Fibroblast of lung (primary cell): ENCODE results near the gene OR2S2. TPM values are rescaled to one million over a fixed set of nuclear protein-coding genes. Genes with fewer than 3 reads are reported as not detected.

Experiments used
- DNase-seq, 2 donors: peaks; one replicate each; pipeline versions ENCODE4 v3.0.0 to v3.0.0-alpha.2; 2010; ENCODE audit warnings: low read depth in 2 of 2
- H2AFZ ChIP-seq: 2 replicates; pipeline ENCODE4 v1.5.1; 2012; ENCODE audit warnings: low read length, control low read depth, inconsistent platforms
- H3K27ac ChIP-seq: 2 replicates; pipeline ENCODE4 v1.5.1; 2011; ENCODE audit warnings: low read length, control low read depth; ENCODE audit not compliant: insufficient read depth
- H3K27me3 ChIP-seq: 2 replicates; pipeline ENCODE4 v1.5.1; 2011; ENCODE audit warnings: mild to moderate bottlenecking, low read length; ENCODE audit not compliant: control insufficient read depth, insufficient read depth
- H3K36me3 ChIP-seq: 2 replicates; pipeline ENCODE4 v1.5.1; 2011; ENCODE audit warnings: low read length; ENCODE audit not compliant: control insufficient read depth, insufficient read depth
- H3K4me1 ChIP-seq: 2 replicates; pipeline ENCODE4 v1.5.1; 2011; ENCODE audit warnings: low read length; ENCODE audit not compliant: control insufficient read depth, insufficient read depth; ENCODE audit errors: extremely low read depth
- H3K4me2 ChIP-seq: 2 replicates; pipeline ENCODE4 v1.5.1; 2011; ENCODE audit warnings: low read length, control low read depth; ENCODE audit not compliant: insufficient read depth; ENCODE audit errors: extremely low read depth
- H3K4me3 ChIP-seq, 4 experiments: fragments of 200-600 bp in 1 of 4; sonication (generic) in 1 of 4; replicated peaks in 1 of 4; 2 replicates each; pipeline ENCODE4 v1.5.1; 2011 to 2016; ENCODE audit warnings: low read length in 4 of 4, low read depth in 3 of 4, mild to moderate bottlenecking in 3 of 4, control low read depth in 2 of 4, inconsistent platforms in 1 of 4, mixed read lengths in 1 of 4; ENCODE audit not compliant: insufficient read depth in 1 of 4; ENCODE audit errors: control extremely low read depth in 1 of 4
- H3K79me2 ChIP-seq: 2 replicates; pipeline ENCODE4 v1.5.1; 2012; ENCODE audit warnings: mild to moderate bottlenecking, low read length, inconsistent platforms; ENCODE audit not compliant: control insufficient read depth, insufficient read depth
- H3K9ac ChIP-seq: 2 replicates; pipeline ENCODE4 v1.5.1; 2011; ENCODE audit warnings: mild to moderate bottlenecking, low read length, control low read depth; ENCODE audit not compliant: insufficient read depth
- H3K9me3 ChIP-seq: 2 replicates; pipeline ENCODE4 v1.5.1; 2012; ENCODE audit warnings: low read depth, low read length; ENCODE audit not compliant: control insufficient read depth, insufficient read depth
- H4K20me1 ChIP-seq: 2 replicates; pipeline ENCODE4 v1.5.1; 2011; ENCODE audit warnings: low read length; ENCODE audit not compliant: control insufficient read depth, insufficient read depth; ENCODE audit errors: extremely low read depth
- CTCF ChIP-seq, 2 donors: IDR thresholded peaks in 1 of 2; conservative IDR thresholded peaks in 1 of 2; 1 replicate in 1 of 2; 2 replicates in 1 of 2; pipeline ENCODE4 v1.5.1; 2011 to 2012; ENCODE audit warnings: low read length in 2 of 2, control low read depth in 1 of 2, inconsistent platforms in 1 of 2, low read depth in 1 of 2, mild to moderate bottlenecking in 1 of 2
- EZH2 ChIP-seq: IDR thresholded peaks from 2 replicates; pipeline ENCODE4 v1.5.1; 2012; ENCODE audit warnings: low read length, control low read depth, mild to moderate bottlenecking; ENCODE audit errors: missing control alignments
- polyA plus RNA-seq, 2 donors: library from polyadenylated mRNA; depleted of rRNA in 1 of 2; stranded (reverse) in 1 of 2; unstranded in 1 of 2; fragments of >200 nt; gene quantifications; 2 replicates each; pipeline ENCODE4 v1.2.1, GENCODE V29; 2011 to 2012; ENCODE audit warnings: missing spikeins in 1 of 2
- total RNA-seq: library from RNA; depleted of rRNA; stranded (reverse); fragments of >200 nt; gene quantifications from 2 replicates; pipeline ENCODE4 v1.2.1, GENCODE V29; 2014

Gene OR2S2
- total and polyA plus RNA-seq, 2 donors (not counting 1 experiment from before 2014, with no cell fraction given): 0.17 to 0.18 TPM

DNA sequence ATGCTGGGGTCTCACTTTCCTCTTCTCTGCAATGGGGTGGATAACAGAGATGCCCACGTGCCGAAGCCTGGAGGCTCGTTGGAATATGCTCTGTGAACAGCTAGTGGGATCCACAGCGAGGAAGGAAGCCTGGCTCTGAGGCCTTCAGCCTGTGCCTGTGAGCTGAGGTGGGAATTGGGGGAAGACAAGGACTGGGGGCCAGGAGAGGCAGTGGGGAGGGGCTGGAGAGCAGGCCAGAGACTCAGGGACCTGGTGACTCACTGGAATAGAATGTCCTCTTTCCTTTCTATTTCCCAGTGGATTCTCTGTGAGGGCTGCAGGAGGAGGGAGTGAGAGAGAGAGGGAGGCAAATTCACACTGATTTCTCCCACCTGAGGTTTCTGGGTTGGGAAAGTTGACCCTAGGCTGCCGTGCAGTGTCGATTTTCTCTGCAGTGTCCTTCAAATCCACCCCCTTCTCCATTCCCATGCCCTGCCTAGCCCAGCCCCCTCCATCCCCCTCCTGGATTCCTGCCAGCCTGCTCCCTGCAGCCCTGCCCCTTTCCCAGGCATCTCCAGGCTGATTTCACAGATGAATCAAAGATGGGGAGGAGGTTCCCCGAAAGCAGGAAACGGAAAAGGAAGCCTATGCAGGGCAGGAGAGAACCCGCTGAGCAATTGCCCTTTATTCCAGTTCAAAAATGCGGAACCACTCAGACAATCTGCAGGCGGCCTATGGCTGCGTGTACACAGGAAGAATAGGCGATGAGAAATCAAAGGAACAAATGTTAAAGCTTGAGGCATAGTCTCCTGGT, 50.0 kb downstream of the OR2S2 start:
- Histone ChIP-seq H3K27me3 (no peaks in the 10 kb centered on the region), H3K9ac (peak overlapping the region; percentile 54), H3K4me2 (peak overlapping the region; percentile 90), H3K4me3 (peak overlapping the region in 3 of 4 experiments; percentile 9 to 32 (median 16)), H3K27ac (peak overlapping the region; percentile 95), H3K36me3 (no peaks in the 10 kb centered on the region), H3K79me2 (no peaks in the 10 kb centered on the region), H3K4me1 (peaks cover 45% of the 10 kb centered on the region), H3K9me3 (no peaks in the 10 kb centered on the region), H2AFZ (peak overlapping the region; percentile 49), H4K20me1 (no peaks in the 10 kb centered on the region)
- DNase-seq: peak; percentile 94 to 96
- no peak for TF ChIP-seq EZH2
- no peak for TF ChIP-seq CTCF (conservative IDR thresholded peaks at IDR 0.05 in 1 of 2, IDR thresholded peaks at IDR 0.05 in 1 of 2; ENCODE audit: low read depth in 1 of 2, low read length in 2 of 2)

Other genes starting within 250 kb of the OR2S2 start
- gene TLN1, start 226.0 kb downstream of the OR2S2 start, total RNA-seq: 214 and 405 TPM in 2 replicates
- 214 and 244 TPM in 2 replicates for gene TLN1, start 226.0 kb downstream of the OR2S2 start, polyA plus RNA-seq
- gene CREB3, start 225.5 kb downstream of the OR2S2 start, total RNA-seq: 64.7 and 70.2 TPM in 2 replicates
- gene CREB3, start 225.5 kb downstream of the OR2S2 start, polyA plus RNA-seq: 50.2 and 55.8 TPM in 2 replicates
- 21.8 and 23.9 TPM in 2 replicates for gene GBA2, start 208.9 kb downstream of the OR2S2 start, total RNA-seq
- 24.1 and 25.5 TPM in 2 replicates for gene GBA2, start 208.9 kb downstream of the OR2S2 start, polyA plus RNA-seq
- 10.5 and 14.9 TPM in 2 replicates for gene RGP1, start 208.9 kb downstream of the OR2S2 start, total RNA-seq
- gene RGP1, start 208.9 kb downstream of the OR2S2 start, polyA plus RNA-seq: 17.4 and 18.0 TPM in 2 replicates
- gene MSMP, start 203.9 kb downstream of the OR2S2 start, total RNA-seq: not detected in 2 replicates
- not detected in 2 replicates for gene MSMP, start 203.9 kb downstream of the OR2S2 start, polyA plus RNA-seq
- gene NPR2, start 166.6 kb downstream of the OR2S2 start, total RNA-seq: 23.6 and 47.4 TPM in 2 replicates
- gene NPR2, start 166.6 kb downstream of the OR2S2 start, polyA plus RNA-seq: 26.3 and 34.1 TPM in 2 replicates
- gene SPAG8, start 145.9 kb downstream of the OR2S2 start, total RNA-seq: 1.0 and 1.3 TPM in 2 replicates
- gene SPAG8, start 145.9 kb downstream of the OR2S2 start, polyA plus RNA-seq: 0.62 and 0.64 TPM in 2 replicates
- gene HINT2, start 143.1 kb downstream of the OR2S2 start, total RNA-seq: 24.9 and 34.2 TPM in 2 replicates
- gene HINT2, start 143.1 kb downstream of the OR2S2 start, polyA plus RNA-seq: 13.1 and 22.9 TPM in 2 replicates
- not detected in 2 replicates for gene FAM221B, start 129.4 kb downstream of the OR2S2 start, total RNA-seq
- not detected in 2 replicates for gene FAM221B, start 129.4 kb downstream of the OR2S2 start, polyA plus RNA-seq
- 2.1 and 3.0 TPM in 2 replicates for gene TMEM8B, start 128.9 kb downstream of the OR2S2 start, total RNA-seq
- 2.7 and 3.0 TPM in 2 replicates for gene TMEM8B, start 128.9 kb downstream of the OR2S2 start, polyA plus RNA-seq
- gene OR13J1, start 87.8 kb downstream of the OR2S2 start, total RNA-seq: not detected in 2 replicates
- not detected in 2 replicates for gene OR13J1, start 87.8 kb downstream of the OR2S2 start, polyA plus RNA-seq
- gene HRCT1, start 52.0 kb downstream of the OR2S2 start, total RNA-seq: 0.26 and 1.2 TPM in 2 replicates
- 3.1 and 3.3 TPM in 2 replicates for gene HRCT1, start 52.0 kb downstream of the OR2S2 start, polyA plus RNA-seq
- under 0.01 and 0.17 TPM in 2 replicates for gene SPAAR, start 48.7 kb downstream of the OR2S2 start, total RNA-seq
- gene SPAAR, start 48.7 kb downstream of the OR2S2 start, polyA plus RNA-seq: 0.34 and 0.41 TPM in 2 replicates
- 43.1 and 98.4 TPM in 2 replicates for gene RECK, start 78.8 kb upstream of the OR2S2 start, total RNA-seq
- 108 and 212 TPM in 2 replicates for gene RECK, start 78.8 kb upstream of the OR2S2 start, polyA plus RNA-seq
- gene GLIPR2, start 178.6 kb upstream of the OR2S2 start, total RNA-seq: 40.0 and 47.8 TPM in 2 replicates
- gene GLIPR2, start 178.6 kb upstream of the OR2S2 start, polyA plus RNA-seq: 57.8 and 108 TPM in 2 replicates
- gene CCIN, start 211.2 kb upstream of the OR2S2 start, total RNA-seq: 1.0 and 1.3 TPM in 2 replicates
- 0.40 and 0.55 TPM in 2 replicates for gene CCIN, start 211.2 kb upstream of the OR2S2 start, polyA plus RNA-seq
- gene CLTA, start 232.8 kb upstream of the OR2S2 start, total RNA-seq: 238 and 302 TPM in 2 replicates
- gene CLTA, start 232.8 kb upstream of the OR2S2 start, polyA plus RNA-seq: 341 and 388 TPM in 2 replicates